Stimulated activated CD4-positive, alpha-beta T cell treated with anti-CD3 and anti-CD28 coated beads, Interleukin-4, amount 100 ng/mL, for 48 hours (primary cell): ENCODE data around the gene SGCB.
A peak's percentile ranks its signal among the peaks of the same experiment; 100 is the strongest.
"Not testable (repeated sequence)": the region's sequence is repeated elsewhere in the genome, so short reads cannot be mapped to it uniquely, and the experiment has no call there.

Experiments
- DNase-seq, 2 donors: peaks; one replicate each; pipeline ENCODE4 v3.0.0-alpha.2; 2020; ENCODE audit warnings: low read depth in 2 of 2

SGCB gene

DNA sequence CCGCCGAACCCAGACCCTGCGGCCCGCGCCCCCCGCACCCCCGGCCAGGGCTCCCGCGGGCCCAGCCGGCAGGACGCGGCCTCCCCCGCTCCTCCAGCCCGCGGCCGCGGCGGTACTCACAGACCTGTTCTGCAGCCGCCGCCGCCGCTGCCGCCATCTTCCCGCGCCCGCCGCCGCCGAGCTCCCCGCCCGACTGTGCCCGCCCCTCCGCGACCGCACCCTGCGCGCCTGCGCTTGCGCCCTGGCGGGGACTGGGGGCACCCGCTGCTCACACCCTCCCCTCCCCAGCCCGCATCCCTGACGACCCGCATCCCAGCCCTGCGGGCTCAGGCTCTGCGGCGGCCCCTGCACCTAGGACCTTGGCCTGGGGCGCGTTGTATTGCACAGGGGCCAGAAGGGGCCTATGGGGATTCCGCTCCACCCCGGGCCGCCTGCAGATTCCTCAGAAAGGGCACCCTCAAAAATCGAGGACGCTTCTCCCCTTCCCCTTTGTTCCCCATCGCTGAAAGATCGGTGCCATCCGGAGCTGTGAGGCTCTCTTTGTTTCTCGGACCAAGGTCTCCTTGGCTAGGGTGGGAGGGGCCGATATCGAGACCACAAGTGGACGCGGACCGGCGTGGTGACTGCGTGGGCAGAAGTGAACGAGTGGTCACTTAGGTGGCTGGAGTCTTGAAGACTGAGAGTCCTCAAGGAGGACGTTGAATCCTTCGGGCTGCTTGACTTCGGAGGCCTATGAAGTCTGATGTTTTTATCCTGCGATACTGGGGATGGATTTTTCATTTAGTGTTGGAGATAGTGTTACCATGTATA, at the start of gene SGCB:
SGCB (minus strand) TSS at position 197 of the 810 bp plus-strand sequence; CDS start at position 157, 40 bp downstream.
- peak; percentile 63 to 64 for DNase-seq

GRCh38 chr4:52086425-52086824, 48.3 kb upstream of the SGCB start:
- not testable (repeated sequence) for DNase-seq

GRCh38 chr4:52081216-52081615, 43.1 kb upstream of the SGCB start:
- DNase-seq, result no peak

GRCh38 chr4:52079659-52080058, 41.6 kb upstream of the SGCB start:
- DNase-seq, result no peak

GRCh38 chr4:52076731-52077130, 38.6 kb upstream of the SGCB start:
- DNase-seq, result no peak

- DNase-seq, result no peak
These were observed 33.9 kb upstream of the SGCB start for GRCh38 chr4:52071791-52072546.

- DNase-seq, result no peak
These were observed 31.5 kb upstream of the SGCB start for GRCh38 chr4:52069571-52069970.

GRCh38 chr4:52059372-52059771, 21.3 kb upstream of the SGCB start:
- no peak for DNase-seq

DNA sequence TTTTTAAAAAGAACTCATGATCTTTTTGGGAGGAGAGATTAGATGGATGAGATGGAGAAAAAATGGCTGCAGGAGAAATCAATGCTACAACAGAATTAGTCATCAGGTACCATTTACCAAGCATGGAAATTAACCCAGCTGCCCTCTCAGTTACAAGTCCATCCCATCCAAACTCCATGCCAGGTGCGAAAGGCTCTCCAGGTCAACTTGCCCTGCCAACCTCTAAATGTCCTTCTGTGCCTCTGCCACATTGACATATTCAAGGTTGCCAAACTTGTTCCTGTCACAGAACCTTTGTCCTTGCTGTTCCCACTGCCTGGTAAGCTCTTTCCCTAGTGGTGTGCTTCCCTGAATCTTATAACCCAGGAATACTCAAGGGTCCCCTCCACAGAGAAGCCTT, 20.2 kb upstream of the SGCB start:
- DNase-seq, result no peak

DNA sequence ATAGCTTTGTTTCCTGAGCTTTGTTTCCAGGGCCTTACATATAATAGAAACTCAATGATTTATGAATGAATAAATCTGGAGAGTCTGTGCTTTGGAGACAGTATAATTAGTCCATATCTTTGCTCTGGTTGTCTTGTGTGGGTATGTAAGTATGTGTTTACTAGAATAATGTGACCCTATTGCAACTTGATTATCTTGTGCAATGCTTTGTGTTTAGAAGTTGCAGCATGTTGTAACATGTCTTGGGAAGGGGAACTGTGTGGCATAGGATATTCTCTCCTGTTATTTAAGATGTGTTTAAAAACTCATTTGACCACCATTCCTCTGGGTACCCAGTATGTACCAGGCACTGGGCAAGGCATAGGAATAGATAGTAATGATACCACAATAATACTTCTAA, 19.1 kb upstream of the SGCB start:
- no peak for DNase-seq

- no peak for DNase-seq
These were observed 16.2 kb upstream of the SGCB start for GRCh38 chr4:52054254-52054653.

DNA sequence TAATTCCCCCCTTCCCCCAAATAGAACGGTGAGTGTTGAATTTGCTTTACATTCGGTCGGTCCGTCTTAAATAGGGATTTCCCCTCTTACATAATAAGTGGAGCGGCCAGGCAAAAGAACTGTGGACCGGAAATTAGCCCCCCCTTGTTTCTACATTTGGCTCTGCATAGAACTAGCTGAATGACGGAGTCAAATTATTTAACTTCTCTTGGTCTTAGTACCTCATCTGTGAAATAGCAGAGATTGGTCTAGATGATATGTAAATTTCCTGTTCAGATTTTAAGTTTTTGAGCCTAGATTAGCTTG, 14.3 kb upstream of the SGCB start:
- DNase-seq, result no peak

DNA sequence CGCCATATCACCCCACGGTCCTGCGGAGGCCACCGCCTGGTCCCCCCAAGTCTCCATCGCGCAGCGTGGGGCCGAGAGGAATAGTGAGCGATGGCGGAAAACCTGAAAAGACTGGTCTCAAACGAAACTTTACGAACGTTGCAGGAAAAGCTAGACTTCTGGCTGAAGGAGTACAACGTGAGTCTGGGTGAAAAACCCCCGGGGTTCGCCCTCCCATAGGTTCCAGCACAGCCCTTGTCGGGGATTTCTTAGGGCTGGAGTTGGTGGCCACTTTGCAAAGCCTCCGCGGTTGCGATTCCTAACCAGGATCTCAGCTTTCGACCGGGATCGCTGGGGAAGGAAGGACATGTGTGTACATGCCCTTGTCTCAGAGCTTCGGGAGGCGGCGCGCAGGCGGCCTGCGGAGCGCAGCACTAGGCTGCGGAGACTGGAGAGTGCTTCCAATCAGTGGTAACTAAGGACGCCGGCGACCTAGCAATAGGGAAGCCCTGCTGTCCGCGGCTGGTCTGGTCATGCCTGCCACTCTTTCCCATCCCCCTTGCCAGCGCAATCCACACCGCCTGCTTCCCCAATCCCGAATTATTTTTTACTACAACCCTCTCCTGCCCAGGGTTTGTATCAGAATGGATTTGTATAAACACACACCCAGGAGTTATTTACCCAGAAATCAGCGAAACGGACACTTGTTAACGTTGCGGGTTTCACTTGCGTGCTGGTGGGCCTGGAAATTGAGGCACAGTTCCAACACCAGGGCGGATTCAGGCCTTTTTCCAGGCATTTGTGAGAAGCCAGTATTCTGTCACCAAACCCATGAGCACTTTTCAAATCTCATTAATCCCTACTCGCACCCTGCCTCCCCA, 13.7 kb upstream of the SGCB start:
- peak in 1 of 2 donors; percentile 1 for DNase-seq

GRCh38 chr4:52051213-52051614, 13.1 kb upstream of the SGCB start, which contains the start of gene SPATA18:
SPATA18 (plus strand) TSS chr4:52051304; CDS start chr4:52051705, 401 bp downstream.
- DNase-seq, result no peak

DNA sequence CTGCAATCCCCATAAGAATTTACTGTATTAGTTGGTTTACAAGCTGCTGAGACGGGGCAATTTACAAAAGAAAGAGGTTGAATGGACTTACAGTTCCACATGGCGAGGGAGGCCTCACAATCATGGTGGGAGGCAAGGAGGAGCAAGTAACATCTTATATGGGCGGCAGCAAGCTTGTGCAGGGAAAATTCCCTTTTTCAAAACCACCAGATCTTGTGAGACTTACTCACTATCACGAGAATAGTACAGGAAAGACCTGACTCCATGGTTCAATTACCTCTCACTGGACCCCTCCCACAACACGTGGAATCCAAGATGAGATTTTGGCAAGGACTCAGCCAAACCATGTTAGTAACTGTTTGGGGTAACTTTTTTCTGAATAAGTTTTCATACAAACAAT, 11.2 kb upstream of the SGCB start:
- no peak for DNase-seq

GRCh38 chr4:52045028-52045427, 6.9 kb upstream of the SGCB start:
- DNase-seq, result no peak

DNA sequence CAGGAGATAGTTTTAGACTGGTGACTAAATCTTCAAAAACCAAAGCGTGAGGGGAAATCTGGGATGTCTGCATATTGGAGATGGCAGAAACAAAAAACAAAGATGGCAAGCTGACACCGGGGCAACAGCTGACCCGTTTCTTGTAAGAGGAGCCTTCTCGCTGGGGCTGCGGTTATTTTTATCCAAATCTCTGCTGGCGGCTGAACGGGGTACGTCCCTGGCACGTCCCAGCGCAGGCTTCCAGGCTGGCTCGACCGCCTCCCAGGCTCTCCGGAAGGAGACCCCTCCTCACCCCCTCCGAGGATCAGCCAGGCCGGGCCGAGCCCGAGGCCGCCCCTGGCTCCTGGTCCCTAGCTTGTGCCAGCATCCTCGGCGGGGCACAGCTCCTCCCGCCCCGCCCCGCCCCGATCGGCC, 403 bp downstream of the SGCB start:
- DNase-seq, result no peak

DNA sequence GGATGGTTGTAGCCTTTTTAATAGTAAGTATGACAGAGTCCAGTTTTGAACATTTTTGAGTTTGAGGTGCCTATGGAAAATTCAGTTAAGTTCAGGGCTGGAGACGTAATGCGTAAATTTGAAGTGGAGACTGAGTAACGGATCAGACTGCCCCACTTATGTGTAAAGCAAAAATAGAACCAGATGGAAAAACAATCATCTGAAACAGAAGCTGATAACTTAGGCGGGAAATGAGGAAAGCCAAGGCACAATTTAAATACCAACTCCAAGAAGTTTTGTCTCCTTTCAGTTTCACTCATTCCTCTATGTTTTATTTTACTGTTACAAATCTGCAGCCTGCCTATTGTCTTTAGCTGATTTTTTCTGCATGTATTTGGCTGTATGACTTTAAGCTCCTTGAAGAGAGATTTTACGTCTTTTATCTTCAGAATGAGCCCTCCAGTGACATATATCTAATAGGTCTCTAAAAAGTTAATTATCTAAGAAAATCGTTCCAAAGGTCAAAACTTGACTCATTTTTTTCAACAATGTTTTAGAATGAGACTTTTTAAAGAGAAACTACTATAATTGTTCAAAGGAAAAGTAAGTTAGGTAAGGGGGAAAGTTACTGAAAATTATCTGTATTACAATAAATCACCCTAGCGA, 1.1 kb downstream of the SGCB start:
- no peak for DNase-seq

GRCh38 chr4:52035190-52035589, 2.9 kb downstream of the SGCB start:
- DNase-seq, result no peak

- no peak for DNase-seq
These were observed 6.1 kb downstream of the SGCB start for GRCh38 chr4:52032005-52032404.

DNA sequence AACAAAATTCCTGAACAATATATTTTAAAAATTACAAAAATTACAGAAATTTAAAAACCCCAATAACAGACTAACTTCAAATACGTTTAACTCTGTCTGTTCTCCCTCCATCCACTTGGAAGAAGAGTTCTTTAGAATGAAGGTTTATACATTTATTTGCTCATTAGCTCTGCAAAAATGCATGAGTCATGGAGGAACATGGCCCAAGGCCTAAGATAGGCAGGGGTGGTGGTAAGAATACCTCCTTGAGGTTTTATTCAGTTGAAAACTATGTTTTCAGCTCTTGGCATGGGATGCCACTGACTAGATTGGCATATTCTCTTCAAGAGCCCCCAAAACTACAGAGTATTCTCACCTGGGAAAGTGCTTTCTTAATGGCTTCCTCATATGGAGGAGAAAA, 9.1 kb downstream of the SGCB start:
- no peak for DNase-seq
